NB4 (cell line): ENCODE results near the gene TMEM248.

Source experiments
- DNase-seq: peaks from one replicate; pipeline ENCODE4 v3.0.0; 2010; ENCODE audit warnings: low read depth
- H3K4me3 ChIP-seq: one replicate; pipeline ENCODE4 v1.5.1; 2011; ENCODE audit warnings: mild to moderate bottlenecking, low read depth, low read length, moderate library complexity
- CTCF ChIP-seq: IDR thresholded peaks from one replicate; pipeline ENCODE4 v1.5.1; 2012; ENCODE audit warnings: low read depth, low read length
- MAX ChIP-seq: IDR thresholded peaks from 2 replicates; pipeline ENCODE4 v1.6.1; 2011; ENCODE audit warnings: low read depth, low read length
- MYC ChIP-seq: IDR thresholded peaks from 2 replicates; pipeline ENCODE4 v1.6.1; 2011; ENCODE audit warnings: low read depth, low read length
- POLR2A ChIP-seq: IDR thresholded peaks from 2 replicates; pipeline ENCODE4 v1.6.1; 2011; ENCODE audit warnings: mild to moderate bottlenecking; ENCODE audit not compliant: insufficient read length; ENCODE audit errors: extremely low read depth

The TMEM248 gene

GRCh38 chr7:66933469-66933868, 12.4 kb downstream of the TMEM248 start:
- no peak for DNase-seq

GRCh38 chr7:66937940-66938339, 16.9 kb downstream of the TMEM248 start:
- DNase-seq, result no peak
- TF ChIP-seq POLR2A (no peak), MYC (no peak), MAX (no peak), CTCF (no peak)
- H3K4me3 ChIP-seq, result no peak overlapping the region

More at GRCh38 chr7:66933469-66933868, 12.4 kb downstream of the TMEM248 start:
- no peak overlapping the region for H3K4me3 ChIP-seq
- TF ChIP-seq MAX (no peak), POLR2A (no peak), CTCF (no peak), MYC (no peak)

GRCh38 chr7:66939325-66939724, 18.3 kb downstream of the TMEM248 start:
- no peak for DNase-seq
- TF ChIP-seq MAX (no peak), CTCF (no peak), POLR2A (no peak), MYC (no peak)
- no peak overlapping the region for H3K4me3 ChIP-seq

- no peak for DNase-seq
- TF ChIP-seq MAX (no peak), POLR2A (no peak), CTCF (no peak), MYC (no peak)
- no peak overlapping the region for H3K4me3 ChIP-seq
Observed at GRCh38 chr7:66946545-66946944, 25.5 kb downstream of the TMEM248 start.

GRCh38 chr7:66948480-66949109, 27.6 kb downstream of the TMEM248 start:
- no peak overlapping the region for H3K4me3 ChIP-seq
- no peak for DNase-seq
- TF ChIP-seq CTCF (no peak), MAX (no peak)

GRCh38 chr7:66950311-66950710, 29.3 kb downstream of the TMEM248 start:
- no peak overlapping the region for H3K4me3 ChIP-seq
- TF ChIP-seq MYC, result no peak
- TF ChIP-seq MAX, result no peak
- TF ChIP-seq CTCF, result no peak
- TF ChIP-seq POLR2A, result no peak
- DNase-seq, result no peak
